ENCODE measurements around the gene KLK11. TPM values are rescaled to one million over a fixed set of nuclear protein-coding genes. Genes with fewer than 3 reads are reported as not detected.

Gene KLK11
- total RNA-seq, 3 donors from 2014 or later: 5.6 to 21.1 TPM; not detected in 1

GRCh38 chr19:51065221-51065960 lies 39.0 kb upstream of the KLK11 start:
- no peak for DNase-seq (ENCODE audit: low spot score in 2 of 2)
- Histone ChIP-seq H3K4me1 (no peaks in the 10 kb centered on the region), H3K9me3 (no peaks in the 10 kb centered on the region), H3K27me3 (no peaks in the 10 kb centered on the region), H3K36me3 (no peaks in the 10 kb centered on the region), H3K27ac (peak overlapping the region in 1 of 2 donors; percentile 8), H3K4me3 (peak overlapping the region in 2 of 3 donors; percentile 53 to 58)
- TF ChIP-seq POLR2AphosphoS5 (IDR thresholded peaks at IDR 0.05) (no peak), CTCF (IDR thresholded peaks at IDR 0.05) (no peak), POLR2A (IDR thresholded peaks at IDR 0.05) (no peak)
- intact Hi-C loops (cut with DNase I; ENCODE audit: low total_unique reads): no loop called here

- intact Hi-C loops (cut with DNase I; ENCODE audit: low total_unique reads): no loop called here
- no peaks in the 10 kb centered on the region for H3K36me3 ChIP-seq
Measured at GRCh38 chr19:51064534-51065220, 38.3 kb upstream of the KLK11 start, which contains the start of gene KLK13. Gene KLK13, minus strand, starts transcription at chr19:51065092. Its CDS starts 25 bp downstream, at chr19:51065067.

GRCh38 chr19:51063664-51064063 lies 37.2 kb upstream of the KLK11 start:
- DNase-seq (ENCODE audit: low spot score in 2 of 2): no peak
- intact Hi-C loops (cut with DNase I; ENCODE audit: low total_unique reads): no loop called here
- Histone ChIP-seq H3K4me3 (no peak overlapping the region), H3K4me1 (no peaks in the 10 kb centered on the region), H3K9me3 (no peaks in the 10 kb centered on the region), H3K36me3 (no peaks in the 10 kb centered on the region), H3K27me3 (no peaks in the 10 kb centered on the region), H3K27ac (no peak overlapping the region)
- no peak for TF ChIP-seq POLR2A (IDR thresholded peaks at IDR 0.05)

More at GRCh38 chr19:51064534-51065220, 38.3 kb upstream of the KLK11 start, which contains the start of gene KLK13:
- no peaks in the 10 kb centered on the region for H3K27me3 ChIP-seq
- no peaks in the 10 kb centered on the region for H3K4me1 ChIP-seq
- TF ChIP-seq POLR2AphosphoS5 (IDR thresholded peaks at IDR 0.05) (no peak), CTCF (IDR thresholded peaks at IDR 0.05) (no peak)
- H3K4me3 ChIP-seq: peak within 1 kb of the TSS in 2 of 3 donors; percentile 53 to 58
- H3K27ac ChIP-seq: peak within 1 kb of the TSS in 1 of 2 donors; percentile 30
- peak in 1 of 2 donors; percentile 41 for DNase-seq (ENCODE audit: low spot score in 2 of 2)
- H3K9me3 ChIP-seq: no peaks in the 10 kb centered on the region

- no peak overlapping the region for H3K4me3 ChIP-seq
- H3K27ac ChIP-seq: no peak overlapping the region
- no peak for DNase-seq (ENCODE audit: low spot score in 2 of 2)
- no peaks in the 10 kb centered on the region for H3K36me3 ChIP-seq
- no peaks in the 10 kb centered on the region for H3K27me3 ChIP-seq
- intact Hi-C loops (cut with DNase I; ENCODE audit: low total_unique reads): no loop called here
- H3K4me1 ChIP-seq: no peaks in the 10 kb centered on the region
- no peaks in the 10 kb centered on the region for H3K9me3 ChIP-seq
- no peak for TF ChIP-seq POLR2AphosphoS5 (IDR thresholded peaks at IDR 0.05)
- no peak for TF ChIP-seq CTCF (IDR thresholded peaks at IDR 0.05)
- no peak for TF ChIP-seq POLR2A (IDR thresholded peaks at IDR 0.05)
Measured at GRCh38 chr19:51060973-51061372, 34.6 kb upstream of the KLK11 start.

- no peaks in the 10 kb centered on the region for H3K4me1 ChIP-seq
- no peaks in the 10 kb centered on the region for H3K36me3 ChIP-seq
- no peak overlapping the region for H3K4me3 ChIP-seq
- DNase-seq (ENCODE audit: low spot score in 2 of 2): no peak
- intact Hi-C loops (cut with DNase I; ENCODE audit: low total_unique reads): no loop called here
- H3K27me3 ChIP-seq: no peaks in the 10 kb centered on the region
- H3K9me3 ChIP-seq: no peaks in the 10 kb centered on the region
- TF ChIP-seq POLR2AphosphoS5 (IDR thresholded peaks at IDR 0.05): no peak
- no peak for TF ChIP-seq CTCF (IDR thresholded peaks at IDR 0.05)
- no peak for TF ChIP-seq POLR2A (IDR thresholded peaks at IDR 0.05)
- H3K27ac ChIP-seq: no peak overlapping the region
Measured at GRCh38 chr19:51060336-51060735, 33.9 kb upstream of the KLK11 start.
